Spinal cord (tissue), 10 donors: ENCODE data around the gene NSD1. TPM values are rescaled to one million over a fixed set of nuclear protein-coding genes. Genes with fewer than 3 reads are reported as not detected.

Experiments used
- DNase-seq, 6 donors: peaks; one replicate each; pipeline versions ENCODE4 v3.0.0 to v3.0.0-alpha.2; 2013 to 2015; ENCODE audit warnings: low spot score in 6 of 6, low read depth in 4 of 6
- H3K27ac ChIP-seq: one replicate; pipeline ENCODE4 v1.5.1; 2013; ENCODE audit warnings: low read depth, low read length, control low read depth
- H3K27me3 ChIP-seq: one replicate; pipeline ENCODE4 v1.6.1; 2013; ENCODE audit warnings: low read length; ENCODE audit not compliant: control insufficient read depth, insufficient read depth
- H3K36me3 ChIP-seq: one replicate; pipeline ENCODE4 v1.6.1; 2013; ENCODE audit warnings: low read length; ENCODE audit not compliant: control insufficient read depth, insufficient read depth
- H3K4me1 ChIP-seq: one replicate; pipeline ENCODE4 v1.6.1; 2013; ENCODE audit warnings: low read length; ENCODE audit not compliant: control insufficient read depth, insufficient read depth
- H3K4me3 ChIP-seq: one replicate; pipeline ENCODE4 v1.5.1; 2013; ENCODE audit warnings: low read depth, low read length, control low read depth
- H3K9me3 ChIP-seq: one replicate; pipeline ENCODE4 v1.6.1; 2013; ENCODE audit warnings: low read length; ENCODE audit not compliant: control insufficient read depth, insufficient read depth
- WGBS: methylation state at CpG from one replicate; pipeline ENCODE4 v1.1.5; 2013; ENCODE audit warnings: missing lambda C conversion rate; ENCODE audit not compliant: insufficient coverage; 5-methylcytosine and 5-hydroxymethylcytosine counted together
- polyA plus RNA-seq, 2 donors: library from polyadenylated mRNA; unstranded; fragments of 120-200 nt; gene quantifications; one replicate each; pipeline ENCODE4 v1.2.1, GENCODE V29; 2013; ENCODE audit not compliant: insufficient read length in 2 of 2
- total RNA-seq, 2 donors: library from RNA; depleted of rRNA in 1 of 2; stranded (reverse); fragments of 120-200 nt in 1 of 2; fragments of >200 nt in 1 of 2; gene quantifications; one replicate each; pipeline versions ENCODE4 v1.2.3 to v1.2.4, GENCODE V29; 2013 to 2014
- donor health status: healthy.

NSD1 gene
- total and polyA plus RNA-seq, 4 donors: 43.0 to 77.2 (median 58.7) TPM

GRCh38 chr5:177269976-177270375 lies 136.4 kb downstream of the NSD1 start:
- Histone ChIP-seq H3K4me3 (no peak overlapping the region), H3K9me3 (no peaks in the 10 kb centered on the region), H3K4me1 (no peaks in the 10 kb centered on the region), H3K27ac (no peak overlapping the region), H3K27me3 (no peaks in the 10 kb centered on the region), H3K36me3 (peaks cover 34% of the 10 kb centered on the region)
- no CpG with 5 or more reads among the region's 3 CpGs for WGBS
- DNase-seq: peak in 1 of 6 donors; percentile 20

- Histone ChIP-seq H3K27me3 (no peaks in the 10 kb centered on the region), H3K36me3 (peaks cover 32% of the 10 kb centered on the region), H3K4me3 (no peak overlapping the region), H3K4me1 (no peaks in the 10 kb centered on the region), H3K27ac (no peak overlapping the region), H3K9me3 (no peaks in the 10 kb centered on the region)
- DNase-seq: no peak
- 97% methylated on average over 2 of the region's 3 CpGs for WGBS
These were observed 137.1 kb downstream of the NSD1 start for GRCh38 chr5:177270653-177271052.

GRCh38 chr5:177271113-177271512 lies 137.5 kb downstream of the NSD1 start:
- WGBS: 100% methylated on average over 3 of the region's 4 CpGs
- Histone ChIP-seq H3K4me1 (no peaks in the 10 kb centered on the region), H3K27me3 (no peaks in the 10 kb centered on the region), H3K9me3 (no peaks in the 10 kb centered on the region), H3K4me3 (no peak overlapping the region), H3K36me3 (peaks cover 32% of the 10 kb centered on the region), H3K27ac (no peak overlapping the region)
- DNase-seq: no peak

GRCh38 chr5:177275883-177276282 lies 142.3 kb downstream of the NSD1 start:
- WGBS: 100% methylated on average over 3 of the region's 6 CpGs
- Histone ChIP-seq H3K4me3 (no peak overlapping the region), H3K27ac (no peak overlapping the region), H3K9me3 (no peaks in the 10 kb centered on the region), H3K4me1 (no peaks in the 10 kb centered on the region), H3K36me3 (peaks cover 44% of the 10 kb centered on the region), H3K27me3 (no peaks in the 10 kb centered on the region)
- DNase-seq: no peak

GRCh38 chr5:177276886-177277285 lies 143.3 kb downstream of the NSD1 start:
- no peak overlapping the region for H3K27ac ChIP-seq
- H3K27me3 ChIP-seq: no peaks in the 10 kb centered on the region
- H3K4me3 ChIP-seq: no peak overlapping the region
- H3K4me1 ChIP-seq: no peaks in the 10 kb centered on the region
- DNase-seq: no peak
- peaks cover 48% of the 10 kb centered on the region for H3K36me3 ChIP-seq
- no peaks in the 10 kb centered on the region for H3K9me3 ChIP-seq
- no CpG with 5 or more reads among the region's 1 CpG for WGBS

GRCh38 chr5:177288191-177288590 lies 154.6 kb downstream of the NSD1 start:
- no peak for DNase-seq
- Histone ChIP-seq H3K4me1 (no peaks in the 10 kb centered on the region), H3K27ac (no peak overlapping the region), H3K4me3 (no peak overlapping the region), H3K9me3 (no peaks in the 10 kb centered on the region), H3K36me3 (peaks cover 51% of the 10 kb centered on the region), H3K27me3 (no peaks in the 10 kb centered on the region)
- no CpG with 5 or more reads among the region's 2 CpGs for WGBS

- Histone ChIP-seq H3K4me1 (no peaks in the 10 kb centered on the region), H3K27me3 (no peaks in the 10 kb centered on the region), H3K27ac (no peak overlapping the region), H3K4me3 (no peak overlapping the region), H3K36me3 (peaks cover 51% of the 10 kb centered on the region), H3K9me3 (no peaks in the 10 kb centered on the region)
- 96% methylated on average over 7 of the region's 12 CpGs for WGBS
- DNase-seq: no peak
These were observed 157.4 kb downstream of the NSD1 start for GRCh38 chr5:177290816-177291596.

- DNase-seq: no peak
- Histone ChIP-seq H3K27ac (no peak overlapping the region), H3K9me3 (no peaks in the 10 kb centered on the region), H3K27me3 (no peaks in the 10 kb centered on the region), H3K36me3 (peaks cover 59% of the 10 kb centered on the region), H3K4me3 (no peak overlapping the region), H3K4me1 (no peaks in the 10 kb centered on the region)
- WGBS: 96% methylated on average over 6 of the region's 7 CpGs
These were observed 158.2 kb downstream of the NSD1 start for GRCh38 chr5:177291735-177292134.

- no peaks in the 10 kb centered on the region for H3K4me1 ChIP-seq
- H3K27me3 ChIP-seq: no peaks in the 10 kb centered on the region
- no peak overlapping the region for H3K4me3 ChIP-seq
- H3K36me3 ChIP-seq: peaks cover 59% of the 10 kb centered on the region
- H3K9me3 ChIP-seq: no peaks in the 10 kb centered on the region
- DNase-seq: no peak
- H3K27ac ChIP-seq: no peak overlapping the region
- WGBS: over 99% methylated on average over 12 of the region's 12 CpGs
These were observed 160.4 kb downstream of the NSD1 start for GRCh38 chr5:177293819-177294581.

- WGBS: 92% methylated on average over 3 of the region's 3 CpGs
- Histone ChIP-seq H3K4me3 (no peak overlapping the region), H3K27ac (no peak overlapping the region), H3K9me3 (no peaks in the 10 kb centered on the region), H3K27me3 (no peaks in the 10 kb centered on the region), H3K36me3 (peaks cover 58% of the 10 kb centered on the region), H3K4me1 (peaks cover under 1% of the 10 kb centered on the region)
- DNase-seq: no peak
These were observed 161.1 kb downstream of the NSD1 start for GRCh38 chr5:177294632-177295031.
